IPS-11a (cell line): Measurements from ENCODE around the gene TMTC2.
"Not testable (repeated sequence)": the region's sequence is repeated elsewhere in the genome, so short reads cannot be mapped to it uniquely, and the experiment has no call there.

Experiments
- H3K4me3 ChIP-seq: one replicate; pipeline ENCODE4 v1.5.1; 2013; ENCODE audit warnings: low read depth, low read length, control low read depth

Gene TMTC2

GRCh38 chr12:83065562-83065961, 378.9 kb downstream of the TMTC2 start:
- no peak overlapping the region for H3K4me3 ChIP-seq

GRCh38 chr12:83067981-83068380, 381.3 kb downstream of the TMTC2 start:
- no peak overlapping the region for H3K4me3 ChIP-seq

GRCh38 chr12:83074358-83074894, 387.7 kb downstream of the TMTC2 start:
- no peak overlapping the region for H3K4me3 ChIP-seq

GRCh38 chr12:83075471-83075870, 388.8 kb downstream of the TMTC2 start:
- H3K4me3 ChIP-seq, result no peak overlapping the region

- H3K4me3 ChIP-seq, result no peak overlapping the region
These were observed 390.3 kb downstream of the TMTC2 start for GRCh38 chr12:83077041-83077440.

- no peak overlapping the region for H3K4me3 ChIP-seq
These were observed 396.1 kb downstream of the TMTC2 start for GRCh38 chr12:83082690-83083276.

GRCh38 chr12:83083616-83084015, 396.9 kb downstream of the TMTC2 start:
- no peak overlapping the region for H3K4me3 ChIP-seq

- H3K4me3 ChIP-seq, result no peak overlapping the region
These were observed 398.0 kb downstream of the TMTC2 start for GRCh38 chr12:83084516-83085234.

GRCh38 chr12:83086023-83086422, 399.3 kb downstream of the TMTC2 start:
- H3K4me3 ChIP-seq, result no peak overlapping the region

- H3K4me3 ChIP-seq, result no peak overlapping the region
These were observed 402.9 kb downstream of the TMTC2 start for GRCh38 chr12:83089575-83089974.

GRCh38 chr12:83092129-83092528, 405.4 kb downstream of the TMTC2 start:
- no peak overlapping the region for H3K4me3 ChIP-seq

- H3K4me3 ChIP-seq, result no peak overlapping the region
These were observed 405.9 kb downstream of the TMTC2 start for GRCh38 chr12:83092606-83093005.

GRCh38 chr12:83093426-83093825, 406.7 kb downstream of the TMTC2 start:
- H3K4me3 ChIP-seq, result no peak overlapping the region

- no peak overlapping the region for H3K4me3 ChIP-seq
These were observed 411.1 kb downstream of the TMTC2 start for GRCh38 chr12:83097643-83098342.

GRCh38 chr12:83099436-83099835, 412.7 kb downstream of the TMTC2 start:
- no peak overlapping the region for H3K4me3 ChIP-seq

GRCh38 chr12:83102499-83102898, 415.8 kb downstream of the TMTC2 start:
- H3K4me3 ChIP-seq, result no peak overlapping the region

- H3K4me3 ChIP-seq, result no peak overlapping the region
These were observed 420.2 kb downstream of the TMTC2 start for GRCh38 chr12:83106873-83107272.

- no peak overlapping the region for H3K4me3 ChIP-seq
These were observed 423.7 kb downstream of the TMTC2 start for GRCh38 chr12:83110424-83110823.

- H3K4me3 ChIP-seq, result no peak overlapping the region
These were observed 427.2 kb downstream of the TMTC2 start for GRCh38 chr12:83113945-83114344.

GRCh38 chr12:83114966-83115365, 428.3 kb downstream of the TMTC2 start:
- no peak overlapping the region for H3K4me3 ChIP-seq

- not testable (repeated sequence) for H3K4me3 ChIP-seq
These were observed 431.2 kb downstream of the TMTC2 start for GRCh38 chr12:83117926-83118325.
